HG03378 (cell line): ENCODE measurements around the gene SON.

Source experiments
- ATAC-seq: cut with Tn5 transposase; IDR thresholded peaks from one replicate; pipeline ENCODE4 v1.9.1; 2021; ENCODE audit warnings: mild to moderate bottlenecking, moderate library complexity; ENCODE audit not compliant: unreplicated experiment

The SON gene

DNA sequence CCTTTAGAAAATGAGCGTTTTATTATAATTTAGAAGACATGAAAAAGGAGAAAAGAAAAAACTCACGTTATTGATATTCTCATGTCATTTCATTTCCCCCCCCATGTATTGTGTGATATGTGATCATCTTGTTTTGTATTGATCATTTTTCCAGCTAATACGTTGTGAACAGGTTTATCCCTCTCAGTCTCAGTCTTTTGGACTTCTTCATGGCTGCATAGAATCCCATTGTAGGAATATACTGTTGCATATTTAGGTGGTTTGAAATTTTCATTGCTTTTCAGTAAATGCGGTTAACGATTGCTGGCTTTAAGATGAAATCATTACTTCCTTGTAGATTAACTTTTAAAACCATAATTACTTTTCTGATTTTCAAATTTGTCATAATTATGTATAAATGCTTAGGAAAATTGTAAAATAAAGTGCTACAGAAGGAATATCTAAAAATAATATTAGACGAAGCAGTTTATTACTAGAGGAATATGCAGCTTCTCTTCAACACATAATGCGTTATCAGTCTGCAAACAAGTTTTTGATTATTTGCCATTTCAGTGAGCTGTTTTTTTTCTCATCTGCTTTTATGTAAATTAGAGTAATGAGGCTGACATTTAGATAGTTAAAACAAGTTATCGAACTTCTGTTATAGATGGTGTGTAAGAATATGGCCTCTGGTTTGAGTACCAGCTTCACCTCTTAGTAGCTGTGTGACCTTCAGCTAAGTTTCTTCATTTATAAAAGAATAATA lies 1.8 kb downstream of the SON start:
- no peak for ATAC-seq

DNA sequence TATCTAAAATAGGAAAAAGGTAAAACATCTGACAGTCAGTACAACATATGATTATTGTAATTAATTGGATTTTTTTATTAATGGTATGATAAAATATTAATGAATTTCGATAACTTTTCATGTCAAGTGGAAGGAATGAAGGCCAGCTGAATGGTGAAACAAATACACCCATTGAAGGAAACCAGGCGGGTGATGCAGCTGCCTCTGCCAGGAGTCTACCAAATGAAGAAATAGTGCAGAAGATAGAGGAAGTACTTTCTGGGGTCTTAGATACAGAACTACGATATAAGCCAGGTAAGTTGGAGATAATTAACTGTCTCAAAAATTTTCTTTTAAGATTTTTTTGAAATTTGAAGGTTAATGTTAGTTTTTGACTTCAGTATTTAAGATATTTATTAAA lies 3.2 kb downstream of the SON start:
- no peak for ATAC-seq

DNA sequence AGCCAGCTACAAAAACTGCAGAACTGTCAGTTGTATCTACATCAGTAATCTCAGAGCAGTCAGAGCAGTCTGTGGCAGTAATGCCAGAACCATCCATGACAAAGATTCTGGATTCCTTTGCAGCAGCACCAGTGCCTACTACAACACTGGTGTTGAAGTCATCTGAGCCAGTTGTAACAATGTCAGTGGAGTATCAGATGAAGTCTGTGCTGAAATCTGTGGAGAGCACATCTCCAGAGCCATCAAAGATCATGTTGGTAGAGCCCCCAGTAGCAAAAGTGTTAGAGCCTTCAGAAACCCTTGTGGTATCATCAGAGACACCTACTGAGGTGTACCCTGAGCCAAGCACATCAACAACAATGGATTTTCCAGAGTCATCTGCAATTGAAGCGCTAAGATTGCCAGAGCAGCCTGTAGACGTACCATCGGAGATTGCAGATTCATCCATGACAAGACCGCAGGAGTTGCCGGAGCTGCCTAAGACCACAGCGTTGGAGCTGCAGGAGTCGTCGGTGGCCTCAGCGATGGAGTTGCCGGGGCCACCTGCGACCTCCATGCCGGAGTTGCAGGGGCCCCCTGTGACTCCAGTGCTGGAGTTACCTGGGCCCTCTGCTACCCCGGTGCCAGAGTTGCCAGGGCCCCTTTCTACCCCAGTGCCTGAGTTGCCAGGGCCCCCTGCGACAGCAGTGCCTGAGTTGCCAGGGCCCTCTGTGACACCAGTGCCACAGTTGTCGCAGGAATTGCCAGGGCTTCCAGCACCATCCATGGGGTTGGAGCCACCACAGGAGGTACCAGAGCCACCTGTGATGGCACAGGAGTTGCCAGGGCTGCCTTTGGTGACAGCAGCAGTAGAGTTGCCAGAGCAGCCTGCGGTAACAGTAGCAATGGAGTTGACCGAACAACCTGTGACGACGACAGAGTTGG lies 7.3 kb downstream of the SON start:
- no peak for ATAC-seq

DNA sequence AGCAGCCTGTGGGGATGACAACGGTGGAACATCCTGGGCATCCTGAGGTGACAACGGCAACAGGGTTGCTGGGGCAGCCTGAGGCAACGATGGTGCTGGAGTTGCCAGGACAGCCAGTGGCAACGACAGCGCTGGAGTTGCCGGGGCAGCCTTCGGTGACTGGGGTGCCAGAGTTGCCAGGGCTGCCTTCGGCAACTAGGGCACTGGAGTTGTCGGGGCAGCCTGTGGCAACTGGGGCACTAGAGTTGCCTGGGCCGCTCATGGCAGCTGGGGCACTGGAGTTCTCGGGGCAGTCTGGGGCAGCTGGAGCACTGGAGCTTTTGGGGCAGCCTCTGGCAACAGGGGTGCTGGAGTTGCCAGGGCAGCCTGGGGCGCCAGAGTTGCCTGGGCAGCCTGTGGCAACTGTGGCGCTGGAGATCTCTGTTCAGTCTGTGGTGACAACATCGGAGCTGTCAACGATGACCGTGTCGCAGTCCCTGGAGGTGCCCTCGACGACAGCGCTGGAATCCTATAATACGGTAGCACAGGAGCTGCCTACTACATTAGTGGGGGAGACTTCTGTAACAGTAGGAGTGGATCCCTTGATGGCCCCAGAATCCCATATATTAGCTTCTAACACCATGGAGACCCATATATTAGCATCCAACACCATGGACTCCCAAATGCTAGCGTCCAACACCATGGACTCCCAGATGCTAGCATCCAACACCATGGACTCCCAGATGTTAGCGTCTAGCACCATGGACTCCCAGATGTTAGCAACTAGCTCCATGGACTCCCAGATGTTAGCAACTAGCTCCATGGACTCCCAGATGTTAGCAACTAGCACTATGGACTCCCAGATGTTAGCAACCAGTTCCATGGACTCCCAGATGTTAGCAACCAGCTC lies 8.2 kb downstream of the SON start:
- no peak for ATAC-seq

DNA sequence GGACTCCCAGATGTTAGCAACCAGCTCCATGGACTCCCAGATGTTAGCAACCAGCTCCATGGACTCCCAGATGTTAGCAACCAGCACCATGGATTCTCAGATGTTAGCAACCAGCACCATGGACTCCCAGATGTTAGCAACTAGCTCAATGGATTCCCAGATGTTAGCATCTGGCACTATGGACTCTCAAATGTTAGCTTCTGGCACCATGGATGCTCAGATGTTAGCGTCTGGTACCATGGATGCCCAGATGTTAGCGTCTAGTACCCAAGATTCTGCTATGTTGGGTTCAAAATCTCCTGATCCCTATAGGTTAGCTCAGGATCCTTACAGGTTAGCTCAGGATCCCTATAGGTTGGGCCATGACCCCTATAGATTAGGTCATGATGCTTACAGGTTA lies 8.8 kb downstream of the SON start:
- no peak for ATAC-seq

DNA sequence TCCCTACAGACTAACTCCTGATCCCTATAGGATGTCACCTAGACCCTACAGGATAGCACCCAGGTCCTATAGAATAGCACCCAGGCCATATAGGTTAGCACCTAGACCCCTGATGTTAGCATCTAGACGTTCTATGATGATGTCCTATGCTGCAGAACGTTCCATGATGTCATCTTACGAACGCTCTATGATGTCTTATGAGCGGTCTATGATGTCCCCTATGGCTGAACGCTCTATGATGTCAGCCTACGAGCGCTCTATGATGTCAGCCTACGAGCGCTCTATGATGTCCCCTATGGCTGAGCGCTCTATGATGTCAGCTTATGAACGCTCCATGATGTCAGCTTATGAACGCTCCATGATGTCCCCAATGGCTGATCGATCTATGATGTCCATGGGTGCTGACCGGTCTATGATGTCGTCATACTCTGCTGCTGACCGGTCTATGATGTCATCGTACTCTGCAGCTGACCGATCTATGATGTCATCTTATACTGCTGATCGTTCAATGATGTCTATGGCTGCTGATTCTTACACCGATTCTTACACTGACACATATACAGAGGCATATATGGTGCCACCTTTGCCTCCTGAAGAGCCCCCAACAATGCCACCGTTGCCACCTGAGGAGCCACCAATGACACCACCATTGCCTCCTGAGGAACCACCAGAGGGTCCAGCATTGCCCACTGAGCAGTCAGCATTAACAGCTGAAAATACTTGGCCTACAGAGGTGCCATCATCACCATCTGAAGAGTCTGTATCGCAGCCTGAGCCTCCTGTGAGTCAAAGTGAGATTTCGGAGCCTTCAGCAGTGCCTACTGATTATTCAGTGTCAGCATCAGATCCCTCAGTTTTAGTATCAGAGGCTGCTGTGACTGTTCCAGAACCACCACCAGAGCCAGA lies 9.5 kb downstream of the SON start:
- no peak for ATAC-seq

DNA sequence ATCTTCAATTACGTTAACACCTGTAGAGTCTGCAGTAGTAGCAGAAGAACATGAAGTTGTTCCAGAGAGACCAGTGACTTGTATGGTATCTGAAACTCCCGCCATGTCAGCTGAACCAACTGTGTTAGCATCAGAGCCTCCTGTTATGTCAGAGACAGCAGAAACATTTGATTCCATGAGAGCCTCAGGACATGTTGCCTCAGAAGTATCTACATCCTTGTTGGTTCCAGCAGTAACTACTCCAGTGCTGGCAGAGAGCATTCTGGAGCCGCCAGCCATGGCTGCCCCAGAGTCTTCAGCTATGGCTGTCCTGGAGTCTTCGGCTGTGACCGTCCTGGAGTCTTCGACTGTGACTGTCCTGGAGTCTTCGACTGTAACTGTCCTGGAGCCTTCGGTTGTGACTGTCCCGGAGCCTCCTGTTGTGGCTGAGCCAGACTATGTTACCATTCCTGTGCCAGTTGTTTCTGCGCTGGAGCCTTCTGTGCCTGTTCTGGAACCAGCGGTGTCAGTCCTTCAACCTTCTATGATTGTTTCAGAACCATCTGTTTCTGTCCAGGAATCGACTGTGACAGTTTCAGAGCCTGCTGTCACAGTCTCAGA lies 10.3 kb downstream of the SON start:
- no peak for ATAC-seq

DNA sequence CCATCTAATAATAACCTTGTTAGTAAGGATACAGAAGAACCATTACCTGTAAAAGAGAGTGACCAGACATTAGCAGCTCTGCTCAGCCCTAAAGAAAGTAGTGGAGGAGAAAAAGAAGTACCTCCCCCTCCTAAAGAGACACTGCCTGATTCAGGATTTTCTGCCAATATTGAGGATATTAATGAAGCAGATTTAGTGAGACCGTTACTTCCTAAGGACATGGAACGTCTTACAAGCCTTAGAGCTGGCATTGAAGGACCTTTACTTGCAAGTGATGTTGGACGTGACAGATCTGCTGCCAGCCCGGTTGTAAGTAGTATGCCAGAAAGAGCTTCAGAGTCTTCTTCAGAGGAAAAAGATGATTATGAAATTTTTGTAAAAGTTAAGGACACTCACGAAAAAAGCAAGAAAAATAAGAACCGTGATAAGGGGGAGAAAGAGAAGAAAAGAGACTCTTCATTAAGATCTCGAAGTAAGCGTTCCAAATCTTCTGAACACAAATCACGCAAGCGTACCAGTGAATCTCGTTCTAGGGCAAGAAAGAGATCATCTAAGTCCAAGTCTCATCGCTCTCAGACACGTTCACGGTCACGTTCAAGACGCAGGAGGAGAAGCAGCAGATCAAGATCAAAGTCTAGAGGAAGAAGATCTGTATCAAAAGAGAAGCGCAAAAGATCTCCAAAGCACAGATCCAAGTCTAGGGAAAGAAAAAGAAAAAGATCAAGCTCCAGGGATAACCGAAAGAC lies 11.6 kb downstream of the SON start:
- no peak for ATAC-seq

DNA sequence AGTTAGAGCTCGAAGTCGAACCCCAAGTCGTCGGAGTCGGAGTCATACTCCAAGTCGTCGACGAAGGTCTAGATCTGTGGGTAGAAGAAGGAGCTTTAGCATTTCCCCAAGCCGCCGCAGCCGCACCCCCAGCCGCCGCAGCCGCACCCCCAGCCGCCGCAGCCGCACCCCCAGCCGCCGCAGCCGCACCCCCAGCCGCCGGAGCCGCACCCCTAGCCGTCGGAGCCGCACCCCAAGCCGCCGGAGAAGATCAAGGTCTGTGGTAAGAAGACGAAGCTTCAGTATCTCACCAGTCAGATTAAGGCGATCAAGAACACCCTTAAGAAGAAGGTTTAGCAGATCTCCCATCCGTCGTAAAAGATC lies 12.1 kb downstream of the SON start:
- ATAC-seq, result no peak

DNA sequence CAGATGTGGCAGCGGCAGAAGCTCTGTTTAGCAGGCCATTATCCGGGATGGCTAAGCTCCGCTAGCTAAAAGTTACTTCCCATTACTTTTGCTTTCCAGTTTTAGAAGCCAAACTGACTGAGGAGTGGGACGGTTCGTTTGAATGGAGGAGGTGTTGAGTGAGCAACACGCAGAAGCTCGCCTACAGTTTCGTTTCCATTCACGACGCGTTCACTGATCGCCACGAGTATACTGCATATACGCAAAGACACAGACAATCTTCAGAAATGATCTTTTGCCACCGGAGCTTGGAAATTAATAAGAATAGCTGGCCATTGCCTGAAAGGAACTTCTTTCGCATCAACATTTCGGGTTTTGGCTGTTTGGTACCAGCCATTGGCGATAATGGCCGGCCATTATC lies 14.6 kb downstream of the SON start:
- ATAC-seq, result no peak

DNA sequence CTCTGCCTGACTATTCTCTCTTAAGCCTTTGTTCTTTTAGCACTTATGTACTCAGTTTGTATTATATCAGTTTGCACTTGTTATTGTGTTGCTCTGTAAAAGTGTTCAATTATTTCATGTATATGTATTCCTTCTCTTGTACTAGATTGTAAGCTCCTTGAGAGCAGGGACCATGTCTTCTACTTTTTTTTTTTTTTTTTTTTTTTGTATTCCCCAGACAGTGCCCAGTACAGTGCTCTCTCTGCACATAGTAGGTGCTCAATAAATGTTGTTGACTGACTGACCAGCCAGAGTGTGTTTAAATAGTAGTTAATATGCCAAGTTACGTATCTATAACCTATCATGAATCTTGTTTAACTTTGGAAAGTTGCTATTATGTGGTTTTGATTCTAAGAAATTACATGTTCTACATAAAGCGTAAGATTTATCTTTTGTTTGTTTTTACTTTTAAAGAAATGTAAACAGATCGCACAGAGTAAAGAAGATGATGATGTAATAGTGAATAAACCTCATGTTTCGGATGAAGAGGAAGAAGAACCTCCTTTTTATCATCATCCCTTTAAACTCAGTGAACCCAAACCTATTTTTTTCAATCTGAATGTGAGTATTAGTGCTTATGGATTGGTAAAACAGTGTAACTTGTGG lies 16.1 kb downstream of the SON start:
- no peak for ATAC-seq

DNA sequence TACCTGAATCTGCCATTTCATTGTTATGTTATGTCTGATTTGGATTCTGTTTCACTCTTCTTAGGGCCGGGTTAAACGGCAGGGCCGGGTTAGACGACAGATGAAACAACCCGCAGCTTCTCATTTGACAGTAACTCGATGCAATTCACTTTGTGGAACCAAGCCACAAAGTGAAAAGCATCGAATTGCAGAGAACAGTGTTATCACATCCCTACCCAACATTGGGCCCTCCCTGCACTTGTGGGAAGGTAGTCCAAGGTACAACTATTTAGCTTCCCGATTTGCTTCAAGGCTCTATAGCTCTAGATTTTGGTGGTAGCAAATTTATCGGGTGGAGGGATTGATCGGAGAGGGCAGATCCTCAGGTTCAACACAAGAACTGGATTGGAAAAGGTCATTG lies 17.0 kb downstream of the SON start:
- ATAC-seq, result no peak

DNA sequence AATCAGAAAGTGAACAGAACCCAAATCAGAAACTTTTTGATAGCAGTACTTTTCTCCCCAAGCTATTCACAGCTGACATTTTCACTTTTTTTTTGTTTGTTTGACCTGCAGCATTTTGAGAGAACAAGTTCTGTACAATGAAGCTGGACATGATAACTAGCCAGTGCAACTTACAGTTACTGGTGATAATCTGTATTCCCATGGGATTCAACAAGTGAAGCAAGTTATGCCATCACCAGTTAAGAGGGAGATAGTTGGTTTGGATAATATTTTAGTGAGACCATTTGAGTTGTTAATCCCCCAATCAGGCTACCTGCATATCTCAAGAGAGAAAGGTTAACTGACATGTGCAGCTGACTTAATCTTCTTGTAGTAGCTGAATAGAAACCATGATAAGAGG lies 18.1 kb downstream of the SON start:
- ATAC-seq, result no peak

DNA sequence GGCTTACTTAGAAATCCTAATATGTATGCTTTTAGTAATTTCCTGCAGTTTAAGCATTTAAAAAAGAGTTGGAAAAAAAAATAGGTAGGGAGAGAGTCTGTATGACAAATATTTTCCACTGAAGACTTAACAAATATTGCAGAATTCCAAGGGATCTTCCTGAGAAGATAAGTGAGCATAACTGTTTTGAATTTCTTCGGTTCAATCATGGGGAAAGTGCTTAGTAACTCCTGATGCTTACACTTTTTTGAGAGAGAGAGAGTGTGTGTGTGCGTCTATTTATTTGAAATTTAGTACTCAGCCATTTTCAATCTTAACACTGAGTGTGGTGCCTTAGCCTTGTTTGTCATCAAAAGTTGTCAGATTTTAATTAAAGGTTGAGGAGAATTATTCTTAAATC lies 18.5 kb downstream of the SON start:
- no peak for ATAC-seq

DNA sequence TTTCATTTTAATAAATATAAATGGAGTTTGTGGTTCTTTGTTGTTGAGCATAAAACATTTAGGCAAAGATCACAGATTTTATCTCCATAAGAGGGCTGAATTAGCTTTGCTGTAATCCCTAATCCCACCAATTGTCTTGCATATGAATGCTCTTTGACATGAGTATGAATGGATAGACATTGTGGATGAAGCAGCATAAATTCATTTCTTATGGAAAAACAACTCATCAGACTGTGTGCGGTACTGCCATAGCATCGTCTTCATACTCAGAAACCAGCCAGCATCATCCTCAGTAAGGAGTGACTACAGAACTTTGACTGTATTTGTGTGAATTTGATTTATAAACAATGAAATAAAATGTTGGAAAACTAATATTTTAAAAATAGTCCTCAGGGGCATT lies 19.6 kb downstream of the SON start:
- no peak for ATAC-seq

DNA sequence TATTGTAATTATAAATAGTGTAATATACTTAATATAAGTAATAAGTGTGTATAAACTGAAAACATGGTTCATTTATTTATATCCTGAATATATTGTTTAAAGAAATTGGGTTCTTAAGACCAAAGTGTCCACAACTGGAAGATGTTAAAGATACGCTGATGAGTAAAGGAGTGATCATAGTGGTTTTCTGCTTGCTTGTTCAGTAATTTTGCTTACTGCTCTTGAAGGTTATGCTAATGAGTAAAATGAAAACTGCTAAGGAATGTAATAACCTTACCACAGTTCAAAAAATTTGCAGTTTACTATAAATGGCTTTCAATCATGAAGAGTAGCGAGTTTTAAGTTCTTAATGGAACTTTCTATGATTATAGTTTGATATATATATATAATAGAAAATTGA lies 23.7 kb downstream of the SON start:
- no peak for ATAC-seq

DNA sequence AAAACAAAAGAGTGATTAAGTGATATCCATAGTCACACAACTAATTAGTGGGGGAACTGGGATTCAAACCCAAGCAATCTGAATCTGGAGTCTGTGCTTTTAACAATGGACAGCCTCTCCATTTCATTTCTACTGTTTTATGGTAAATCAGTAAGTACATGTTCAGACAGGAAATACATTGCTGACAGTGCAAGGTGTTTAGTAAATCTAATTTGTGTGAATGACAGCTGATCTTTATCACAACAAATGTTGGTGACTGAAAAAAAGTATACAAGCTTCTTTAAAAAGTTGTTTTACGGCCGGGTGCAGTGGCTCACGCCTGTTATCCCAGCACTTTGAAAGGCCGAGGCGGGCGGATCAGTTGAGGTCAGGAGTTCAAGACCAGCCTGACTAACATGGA lies 25.1 kb downstream of the SON start:
- ATAC-seq, result no peak

DNA sequence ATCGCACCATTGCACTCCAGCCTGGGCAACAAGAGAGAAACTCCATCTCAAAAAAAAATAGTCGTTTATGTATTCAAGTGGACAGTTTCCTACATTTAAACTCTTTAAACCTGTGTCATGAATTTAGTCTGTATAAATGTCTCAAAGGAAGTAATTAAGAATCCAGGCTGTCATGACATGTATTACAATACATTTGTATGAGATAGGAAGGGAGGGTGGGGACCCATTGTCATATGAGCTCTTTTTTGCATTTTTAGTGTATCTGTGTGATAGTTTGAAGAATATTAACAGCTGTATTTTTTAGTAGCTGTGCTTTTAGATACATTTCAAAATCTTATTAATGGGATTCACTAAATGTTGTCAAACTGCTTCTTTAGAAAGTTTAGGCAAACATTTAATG lies 25.6 kb downstream of the SON start:
- ATAC-seq, result no peak

DNA sequence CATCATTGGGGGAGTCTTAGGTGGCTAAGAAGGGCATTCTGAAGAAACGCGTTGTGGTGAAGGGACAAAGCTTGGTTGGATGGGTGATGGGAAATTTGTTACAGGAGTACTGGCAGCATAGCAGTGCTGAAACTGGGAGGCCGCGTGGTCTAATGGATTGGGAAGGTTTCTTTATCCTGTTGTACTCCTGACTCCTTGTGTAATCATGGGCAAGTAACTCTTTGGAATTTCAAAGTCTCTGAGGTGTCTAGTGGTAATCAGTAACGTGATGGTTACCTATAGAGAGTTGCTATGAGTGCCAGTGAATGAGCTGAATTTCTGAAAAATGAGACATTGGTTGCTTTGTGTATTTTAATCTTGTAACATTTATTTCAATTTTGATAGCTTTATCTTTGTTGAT lies 27.2 kb downstream of the SON start:
- no peak for ATAC-seq
